T-helper 1 cell (primary cell): ENCODE data around the gene CS.

Experiments
- DNase-seq, 5 donors: peaks; one replicate each; pipeline ENCODE4 v3.0.0-alpha.2; 2012 to 2020

Gene CS

GRCh38 chr12:56242986-56243385 is 57.1 kb downstream of the CS start:
- DNase-seq = no peak

GRCh38 chr12:56241424-56242303 is 58.5 kb downstream of the CS start:
- DNase-seq = no peak

GRCh38 chr12:56237552-56237951 is 62.6 kb downstream of the CS start:
- no peak for DNase-seq

- no peak for DNase-seq
Measured at GRCh38 chr12:56236985-56237384, 63.1 kb downstream of the CS start.

- DNase-seq = no peak
Measured at GRCh38 chr12:56236091-56236490, 64.0 kb downstream of the CS start.

- DNase-seq = no peak
Measured at GRCh38 chr12:56234746-56235436, 65.2 kb downstream of the CS start.

- DNase-seq = no peak
Measured at GRCh38 chr12:56231184-56231582, 68.9 kb downstream of the CS start.

- no peak for DNase-seq
Measured at GRCh38 chr12:56230432-56231183, 69.5 kb downstream of the CS start.

- DNase-seq = no peak
Measured at GRCh38 chr12:56229916-56230431, 70.2 kb downstream of the CS start, which contains the start of gene SLC39A5. Gene SLC39A5, plus strand, starts transcription at chr12:56230051. Its CDS starts 1,224 bp downstream, at chr12:56231275.

GRCh38 chr12:56229082-56229481 is 71.0 kb downstream of the CS start:
- DNase-seq = no peak

GRCh38 chr12:56224954-56225353 is 75.2 kb downstream of the CS start:
- no peak for DNase-seq

GRCh38 chr12:56224102-56224701 is 75.9 kb downstream of the CS start, which contains the start of gene NABP2:
Gene NABP2, plus strand, starts transcription at chr12:56224342. Its CDS starts 515 bp downstream, at chr12:56224857.
- peak; percentile 86 to 95 (median 88) for DNase-seq

- no peak for DNase-seq
Measured at GRCh38 chr12:56223571-56224101, 76.5 kb downstream of the CS start.

- DNase-seq = no peak
Measured at GRCh38 chr12:56222531-56222895, 77.6 kb downstream of the CS start.

- peak; percentile 85 to 93 (median 89) for DNase-seq
Measured at GRCh38 chr12:56221757-56222530, 78.2 kb downstream of the CS start, which contains the start of gene RNF41. Gene RNF41, minus strand, starts transcription at chr12:56221922. Its CDS starts 7,875 bp downstream, at chr12:56214047.
